HEK293 (cell line): ENCODE results near the gene PAK5.

ENCODE experiments used
- CTCF ChIA-PET: fragments of 350-600 bp; formaldehyde crosslinking; extraction: SDS; loops from one replicate; lab custom pipeline; 2021; ENCODE audit warnings: antibody characterized with exemption; lab: Yijun Ruan, JAX
- POLR2A ChIA-PET: fragments of 300-600 bp; formaldehyde crosslinking; extraction: SDS; loops from one replicate; lab custom pipeline; 2020; ENCODE audit warnings: antibody characterized with exemption, inconsistent platforms; lab: Yijun Ruan, JAX
- H3K27ac ChIP-seq: fragments of 200-500 bp; sonication (Bioruptor generic); 2 replicates; pipeline ENCODE4 v1.5.1; 2014; ENCODE audit warnings: low read depth, low read length, control low read depth, inconsistent platforms; ENCODE audit errors: extremely low read depth
- H3K36me3 ChIP-seq, 2 experiments: fragments of 200-500 bp in 1 of 2; sonication (Bioruptor generic) in 1 of 2; 1 replicate in 1 of 2; 2 replicates in 1 of 2; pipeline ENCODE4 v1.5.1; 2014 to 2017; ENCODE audit warnings: inconsistent platforms in 2 of 2, low read length in 2 of 2; ENCODE audit not compliant: control insufficient read depth in 2 of 2, insufficient read depth in 1 of 2
- H3K4me1 ChIP-seq: fragments of 200-500 bp; sonication (Bioruptor generic); 2 replicates; pipeline ENCODE4 v1.5.1; 2014; ENCODE audit warnings: mild to moderate bottlenecking, low read length, inconsistent platforms; ENCODE audit not compliant: control insufficient read depth, insufficient read depth
- H3K4me3 ChIP-seq: 2 replicates; pipeline ENCODE4 v1.5.1; 2011; ENCODE audit warnings: low read depth, mild to moderate bottlenecking, control low read depth, low read length, moderate library complexity
- H3K9me3 ChIP-seq: fragments of 200-500 bp; sonication (Bioruptor generic); 2 replicates; pipeline ENCODE4 v1.5.1; 2014; ENCODE audit warnings: low read depth, low read length, inconsistent platforms; ENCODE audit not compliant: control insufficient read depth, insufficient read depth
- HOXA7 ChIP-seq: sonication (generic); formaldehyde crosslinking; IDR thresholded peaks from 2 replicates; pipeline ENCODE4 v1.8.1; 2022; ENCODE audit warnings: missing genetic modification reagents, borderline replicate concordance
- KLF10 ChIP-seq: fragments of 450-650 bp; IDR thresholded peaks from 2 replicates; pipeline ENCODE4 v1.5.1; 2018; ENCODE audit warnings: missing biosample characterization, mild to moderate bottlenecking, missing genetic modification characterization
- KLF16 ChIP-seq: fragments of 450-650 bp; formaldehyde crosslinking; IDR thresholded peaks from 2 replicates; pipeline ENCODE4 v1.5.1; 2017; ENCODE audit warnings: missing biosample characterization, missing genetic modification characterization
- MEIS1 ChIP-seq: sonication (generic); formaldehyde crosslinking; IDR thresholded peaks from 2 replicates; pipeline ENCODE4 v1.8.1; 2022; ENCODE audit warnings: missing genetic modification reagents, mild to moderate bottlenecking, borderline replicate concordance
- SCRT2 ChIP-seq: fragments of 450-650 bp; formaldehyde crosslinking; IDR thresholded peaks from 2 replicates; pipeline ENCODE4 v1.5.1; 2016; ENCODE audit warnings: missing biosample characterization, missing genetic modification characterization
- YY1 ChIP-seq: fragments of 450-650 bp; formaldehyde crosslinking; IDR thresholded peaks from 2 replicates; pipeline ENCODE4 v1.5.1; 2018; ENCODE audit warnings: missing biosample characterization, missing genetic modification characterization
- ZBTB21 ChIP-seq: fragments of 450-650 bp; formaldehyde crosslinking; IDR thresholded peaks from 2 replicates; pipeline ENCODE4 v1.5.1; 2017; ENCODE audit warnings: missing biosample characterization, missing genetic modification characterization
- ZBTB7A ChIP-seq: fragments of 450-650 bp; formaldehyde crosslinking; IDR thresholded peaks from 2 replicates; pipeline ENCODE4 v1.5.1; 2016; ENCODE audit warnings: low read depth, missing biosample characterization, missing genetic modification characterization
- ZNF114 ChIP-seq: fragments of 450-650 bp; formaldehyde crosslinking; IDR thresholded peaks from 2 replicates; pipeline ENCODE4 v1.5.0; 2017; ENCODE audit warnings: missing biosample characterization, missing genetic modification characterization
- ZNF138 ChIP-seq: fragments of 450-650 bp; formaldehyde crosslinking; IDR thresholded peaks from 2 replicates; pipeline ENCODE4 v1.5.1; 2016; ENCODE audit warnings: missing biosample characterization, missing genetic modification characterization, borderline replicate concordance
- ZNF140 ChIP-seq: fragments of 450-650 bp; formaldehyde crosslinking; IDR thresholded peaks from 2 replicates; pipeline ENCODE4 v1.5.1; 2016; ENCODE audit warnings: missing biosample characterization, missing genetic modification characterization
- ZNF157 ChIP-seq: fragments of 450-650 bp; formaldehyde crosslinking; IDR thresholded peaks from 2 replicates; pipeline ENCODE4 v1.5.1; 2016; ENCODE audit warnings: missing biosample characterization, missing genetic modification characterization
- ZNF169 ChIP-seq: fragments of 450-650 bp; formaldehyde crosslinking; IDR thresholded peaks from 2 replicates; pipeline ENCODE4 v1.5.1; 2016; ENCODE audit warnings: missing biosample characterization, missing genetic modification characterization
- ZNF2 ChIP-seq: fragments of 450-650 bp; formaldehyde crosslinking; IDR thresholded peaks from 2 replicates; pipeline ENCODE4 v1.5.1; 2016; ENCODE audit warnings: missing biosample characterization, missing genetic modification characterization
- ZNF335 ChIP-seq: fragments of 450-650 bp; formaldehyde crosslinking; conservative IDR thresholded peaks from 2 replicates; pipeline ENCODE4 v1.5.1; 2016; ENCODE audit warnings: missing biosample characterization, missing genetic modification characterization
- ZNF341 ChIP-seq: fragments of 450-650 bp; formaldehyde crosslinking; IDR thresholded peaks from 2 replicates; pipeline ENCODE4; 2016; ENCODE audit warnings: low read depth, missing biosample characterization, missing genetic modification characterization
- ZNF433 ChIP-seq: fragments of 450-650 bp; formaldehyde crosslinking; IDR thresholded peaks from 2 replicates; pipeline ENCODE4 v1.5.1; 2016; ENCODE audit warnings: missing biosample characterization, missing genetic modification characterization, low read depth
- ZNF510 ChIP-seq: fragments of 450-650 bp; formaldehyde crosslinking; IDR thresholded peaks from 2 replicates; pipeline ENCODE4 v1.5.1; 2018; ENCODE audit warnings: mild to moderate bottlenecking, missing genetic modification characterization, missing biosample characterization; ENCODE audit not compliant: insufficient replicate concordance
- ZNF544 ChIP-seq: fragments of 450-650 bp; formaldehyde crosslinking; IDR thresholded peaks from 2 replicates; pipeline ENCODE4 v1.5.0; 2017; ENCODE audit warnings: missing biosample characterization, missing genetic modification characterization
- ZNF555 ChIP-seq: fragments of 450-650 bp; formaldehyde crosslinking; conservative IDR thresholded peaks from 2 replicates; pipeline ENCODE4 v1.5.1; 2017; ENCODE audit warnings: missing biosample characterization, mild to moderate bottlenecking, missing genetic modification characterization, inconsistent platforms
- ZNF600 ChIP-seq: fragments of 450-650 bp; formaldehyde crosslinking; IDR thresholded peaks from 2 replicates; pipeline ENCODE4 v1.5.1; 2016; ENCODE audit warnings: missing biosample characterization, missing genetic modification characterization
- ZNF626 ChIP-seq: fragments of 450-650 bp; sonication (Bioruptor Pico); formaldehyde crosslinking; IDR thresholded peaks from 2 replicates; pipeline ENCODE4 v1.5.1; 2018; ENCODE audit warnings: missing biosample characterization, missing genetic modification characterization, inconsistent platforms
- ZNF777 ChIP-seq: fragments of 450-650 bp; formaldehyde crosslinking; IDR thresholded peaks from 2 replicates; pipeline ENCODE4 v1.5.1; 2017; ENCODE audit warnings: missing biosample characterization, missing genetic modification characterization, borderline replicate concordance
- ZNF792 ChIP-seq: fragments of 450-650 bp; formaldehyde crosslinking; IDR thresholded peaks from 2 replicates; pipeline ENCODE4 v1.5.1; 2016; ENCODE audit warnings: missing biosample characterization, missing genetic modification characterization
- ZNF830 ChIP-seq: fragments of 450-650 bp; IDR thresholded peaks from 2 replicates; pipeline ENCODE4 v1.5.0; 2018; ENCODE audit warnings: missing biosample characterization, missing genetic modification characterization, low read depth, mild to moderate bottlenecking, moderate library complexity
- ZSCAN16 ChIP-seq: fragments of 450-650 bp; formaldehyde crosslinking; IDR thresholded peaks from 2 replicates; pipeline ENCODE4 v1.5.1; 2016; ENCODE audit warnings: missing biosample characterization, missing genetic modification characterization
- TF ChIP-seq, protein P1 (sequence below): fragments of 450-650 bp; formaldehyde crosslinking; IDR thresholded peaks from 2 replicates; pipeline ENCODE4 v1.5.1; 2016; ENCODE audit warnings: missing biosample characterization, missing genetic modification characterization, low read depth
- TF ChIP-seq, protein P2 (sequence below): fragments of 450-650 bp; formaldehyde crosslinking; IDR thresholded peaks from 2 replicates; pipeline ENCODE4 v1.5.1; 2016; ENCODE audit warnings: missing biosample characterization, missing genetic modification characterization
- TF ChIP-seq, protein P3 (sequence below): fragments of 450-650 bp; formaldehyde crosslinking; IDR thresholded peaks from 2 replicates; pipeline ENCODE4 v1.5.1; 2016; ENCODE audit warnings: missing biosample characterization, missing genetic modification characterization
- TF ChIP-seq, protein P4 (sequence below): IDR thresholded peaks from 2 replicates; pipeline ENCODE4 v1.6.1; 2011; ENCODE audit warnings: mild to moderate bottlenecking, low read depth, low read length, borderline replicate concordance
- TF ChIP-seq, protein P5 (sequence below): sonication (generic); formaldehyde crosslinking; IDR thresholded peaks from 2 replicates; pipeline ENCODE4 v1.8.1; 2022; ENCODE audit warnings: mild to moderate bottlenecking, moderate library complexity, missing genetic modification reagents

PAK5 gene

DNA sequence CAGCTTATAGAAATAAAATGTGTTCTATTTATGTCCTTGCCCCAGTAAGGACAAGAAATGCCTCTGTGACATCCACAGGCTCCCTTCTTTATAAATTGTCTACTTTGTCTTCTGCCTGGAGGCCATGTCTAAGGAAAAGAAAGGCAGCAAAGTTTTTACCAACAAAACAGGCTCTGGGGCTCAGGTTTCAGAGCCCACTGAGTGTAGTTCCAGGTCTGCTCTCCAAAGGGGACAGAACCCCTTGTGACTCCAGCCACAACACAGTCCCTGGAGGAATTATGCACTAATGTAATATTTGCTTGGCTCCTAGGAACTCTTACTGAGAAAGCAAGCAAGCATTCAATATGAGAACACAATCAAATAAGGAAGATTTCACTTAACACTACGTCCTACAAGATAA, 80.1 kb downstream of the PAK5 start:
- H3K4me1 ChIP-seq = no peaks in the 10 kb centered on the region
- TF ChIP-seq, protein P1, sequence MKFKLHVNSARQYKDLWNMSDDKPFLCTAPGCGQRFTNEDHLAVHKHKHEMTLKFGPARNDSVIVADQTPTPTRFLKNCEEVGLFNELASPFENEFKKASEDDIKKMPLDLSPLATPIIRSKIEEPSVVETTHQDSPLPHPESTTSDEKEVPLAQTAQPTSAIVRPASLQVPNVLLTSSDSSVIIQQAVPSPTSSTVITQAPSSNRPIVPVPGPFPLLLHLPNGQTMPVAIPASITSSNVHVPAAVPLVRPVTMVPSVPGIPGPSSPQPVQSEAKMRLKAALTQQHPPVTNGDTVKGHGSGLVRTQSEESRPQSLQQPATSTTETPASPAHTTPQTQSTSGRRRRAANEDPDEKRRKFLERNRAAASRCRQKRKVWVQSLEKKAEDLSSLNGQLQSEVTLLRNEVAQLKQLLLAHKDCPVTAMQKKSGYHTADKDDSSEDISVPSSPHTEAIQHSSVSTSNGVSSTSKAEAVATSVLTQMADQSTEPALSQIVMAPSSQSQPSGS = no peak
- TF ChIP-seq KLF10 (tag by site-specific recombination) (no peak), YY1 (tag by site-specific recombination) (no peak), ZNF335 (no peak), ZNF830 (tag by site-specific recombination) (no peak), ZNF157 (no peak), ZBTB7A (tag by site-specific recombination) (no peak), ZNF138 (tag by site-specific recombination) (no peak), MEIS1 (CRISPR knock-in tag) (no peak), ZNF433 (tag by site-specific recombination) (no peak), HOXA7 (CRISPR knock-in tag) (no peak), ZNF140 (tag by site-specific recombination) (no peak), ZNF544 (tag by site-specific recombination) (no peak), SCRT2 (tag by site-specific recombination) (no peak), ZBTB21 (tag by site-specific recombination) (no peak), KLF16 (tag by site-specific recombination) (no peak), ZNF114 (tag by site-specific recombination) (no peak), ZNF600 (no peak)
- TF ChIP-seq, protein P2, sequence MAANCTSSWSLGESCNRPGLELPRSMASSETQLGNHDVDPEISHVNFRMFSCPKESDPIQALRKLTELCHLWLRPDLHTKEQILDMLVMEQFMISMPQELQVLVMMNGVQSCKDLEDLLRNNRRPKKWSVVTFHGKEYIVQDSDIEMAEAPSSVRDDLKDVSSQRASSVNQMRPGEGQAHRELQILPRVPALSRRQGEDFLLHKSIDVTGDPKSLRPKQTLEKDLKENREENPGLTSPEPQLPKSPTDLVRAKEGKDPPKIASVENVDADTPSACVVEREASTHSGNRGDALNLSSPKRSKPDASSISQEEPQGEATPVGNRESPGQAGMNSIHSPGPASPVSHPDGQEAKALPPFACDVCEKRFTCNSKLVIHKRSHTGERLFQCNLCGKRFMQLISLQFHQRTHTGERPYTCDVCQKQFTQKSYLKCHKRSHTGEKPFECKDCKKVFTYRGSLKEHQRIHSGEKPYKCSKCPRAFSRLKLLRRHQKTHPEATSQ = no peak
- TF ChIP-seq, protein P3, sequence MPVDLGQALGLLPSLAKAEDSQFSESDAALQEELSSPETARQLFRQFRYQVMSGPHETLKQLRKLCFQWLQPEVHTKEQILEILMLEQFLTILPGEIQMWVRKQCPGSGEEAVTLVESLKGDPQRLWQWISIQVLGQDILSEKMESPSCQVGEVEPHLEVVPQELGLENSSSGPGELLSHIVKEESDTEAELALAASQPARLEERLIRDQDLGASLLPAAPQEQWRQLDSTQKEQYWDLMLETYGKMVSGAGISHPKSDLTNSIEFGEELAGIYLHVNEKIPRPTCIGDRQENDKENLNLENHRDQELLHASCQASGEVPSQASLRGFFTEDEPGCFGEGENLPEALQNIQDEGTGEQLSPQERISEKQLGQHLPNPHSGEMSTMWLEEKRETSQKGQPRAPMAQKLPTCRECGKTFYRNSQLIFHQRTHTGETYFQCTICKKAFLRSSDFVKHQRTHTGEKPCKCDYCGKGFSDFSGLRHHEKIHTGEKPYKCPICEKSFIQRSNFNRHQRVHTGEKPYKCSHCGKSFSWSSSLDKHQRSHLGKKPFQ = no peak
- TF ChIP-seq, all 188 proteins: peak for 0
- H3K9me3 ChIP-seq = no peaks in the 10 kb centered on the region
- POLR2A ChIA-PET = no interaction called here
- CTCF ChIA-PET = no interaction called here
- H3K4me3 ChIP-seq = no peak overlapping the region
- no peak overlapping the region for H3K27ac ChIP-seq
- H3K36me3 ChIP-seq = no peaks in the 10 kb centered on the region

DNA sequence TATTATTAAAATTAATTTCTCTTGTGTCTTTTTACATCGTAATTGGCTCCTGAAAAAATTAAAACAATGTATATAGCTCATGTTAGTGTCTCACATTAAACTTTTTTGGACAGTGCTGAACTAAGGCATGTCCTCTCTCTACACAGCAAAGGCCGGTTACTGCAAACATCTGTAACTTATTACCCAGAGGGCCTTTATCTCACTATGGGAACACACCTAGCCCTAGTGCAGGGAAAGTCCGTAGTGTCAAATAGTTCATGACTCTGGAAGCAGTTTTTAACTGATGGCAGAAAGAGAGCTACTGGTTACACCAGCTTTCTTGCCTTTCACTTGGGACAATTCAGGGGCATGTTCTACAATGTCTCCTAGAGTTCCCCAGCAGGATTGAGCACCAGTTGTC, 82.2 kb downstream of the PAK5 start:
- CTCF ChIA-PET = interaction anchor here (1.3 kb wide), 1 partner anchor 147 kb away, joined by 5 read pairs; no protein-coding TSS in a partner anchor
- POLR2A ChIA-PET = no interaction called here
- Histone ChIP-seq H3K27ac (no peak overlapping the region), H3K4me1 (no peaks in the 10 kb centered on the region), H3K36me3 (no peaks in the 10 kb centered on the region), H3K4me3 (no peak overlapping the region), H3K9me3 (no peaks in the 10 kb centered on the region)
- TF ChIP-seq ZBTB21 (tag by site-specific recombination) (no peak), ZSCAN16 (no peak), ZNF169 (no peak), ZNF792 (tag by site-specific recombination) (no peak), ZNF341 (tag by site-specific recombination) (no peak), ZNF510 (tag by site-specific recombination) (no peak), ZNF2 (tag by site-specific recombination) (no peak), ZNF626 (tag by site-specific recombination) (no peak), ZNF777 (tag by site-specific recombination) (no peak), ZNF555 (tag by site-specific recombination) (no peak), YY1 (tag by site-specific recombination) (no peak)
- TF ChIP-seq, protein P4, sequence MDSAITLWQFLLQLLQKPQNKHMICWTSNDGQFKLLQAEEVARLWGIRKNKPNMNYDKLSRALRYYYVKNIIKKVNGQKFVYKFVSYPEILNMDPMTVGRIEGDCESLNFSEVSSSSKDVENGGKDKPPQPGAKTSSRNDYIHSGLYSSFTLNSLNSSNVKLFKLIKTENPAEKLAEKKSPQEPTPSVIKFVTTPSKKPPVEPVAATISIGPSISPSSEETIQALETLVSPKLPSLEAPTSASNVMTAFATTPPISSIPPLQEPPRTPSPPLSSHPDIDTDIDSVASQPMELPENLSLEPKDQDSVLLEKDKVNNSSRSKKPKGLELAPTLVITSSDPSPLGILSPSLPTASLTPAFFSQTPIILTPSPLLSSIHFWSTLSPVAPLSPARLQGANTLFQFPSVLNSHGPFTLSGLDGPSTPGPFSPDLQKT = no peak
- TF ChIP-seq, protein P5, sequence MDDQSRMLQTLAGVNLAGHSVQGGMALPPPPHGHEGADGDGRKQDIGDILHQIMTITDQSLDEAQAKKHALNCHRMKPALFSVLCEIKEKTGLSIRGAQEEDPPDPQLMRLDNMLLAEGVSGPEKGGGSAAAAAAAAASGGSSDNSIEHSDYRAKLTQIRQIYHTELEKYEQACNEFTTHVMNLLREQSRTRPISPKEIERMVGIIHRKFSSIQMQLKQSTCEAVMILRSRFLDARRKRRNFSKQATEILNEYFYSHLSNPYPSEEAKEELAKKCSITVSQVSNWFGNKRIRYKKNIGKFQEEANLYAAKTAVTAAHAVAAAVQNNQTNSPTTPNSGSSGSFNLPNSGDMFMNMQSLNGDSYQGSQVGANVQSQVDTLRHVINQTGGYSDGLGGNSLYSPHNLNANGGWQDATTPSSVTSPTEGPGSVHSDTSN = no peak
